Breast epithelium (tissue), 4 donors: ENCODE measurements around the gene SLC7A9. TPM values are rescaled to one million over a fixed set of nuclear protein-coding genes. Genes with fewer than 3 reads are reported as not detected.

ENCODE experiments used
- DNase-seq, 2 donors: peaks; one replicate each; pipeline ENCODE4 v3.0.0-alpha.2; 2019; ENCODE audit warnings: low spot score in 2 of 2
- H3K27ac ChIP-seq, 2 donors: fragments of 200-600 bp; sonication (generic) in 1 of 2; one replicate each; pipeline ENCODE4 v1.5.1; 2016 to 2019; ENCODE audit warnings: mild to moderate bottlenecking in 1 of 2
- H3K27me3 ChIP-seq, 2 donors: fragments of 200-600 bp; sonication (generic) in 1 of 2; one replicate each; pipeline versions ENCODE4 v1.5.1 to v1.6.0; 2017 to 2019; ENCODE audit warnings: control low read depth in 1 of 2, mild to moderate bottlenecking in 1 of 2
- H3K36me3 ChIP-seq: fragments of 200-600 bp; one replicate; pipeline ENCODE4 v1.5.1; 2019
- H3K4me1 ChIP-seq, 2 donors: fragments of 200-600 bp; sonication (generic); one replicate each; pipeline ENCODE4 v1.5.1; 2016 to 2019; ENCODE audit warnings: control low read depth in 1 of 2
- H3K4me3 ChIP-seq, 3 donors: fragments of 200-600 bp; sonication (generic); 1 replicate in 2 of 3; 2 replicates in 1 of 3; pipeline ENCODE4 v1.5.1; 2016 to 2019; ENCODE audit warnings: mild to moderate bottlenecking in 3 of 3, moderate library complexity in 2 of 3
- H3K9me3 ChIP-seq, 2 donors: fragments of 200-600 bp; sonication (generic) in 1 of 2; one replicate each; pipeline ENCODE4 v1.5.1; 2016 to 2019; ENCODE audit warnings: control low read depth in 1 of 2
- CTCF ChIP-seq, 3 donors: fragments of 450-650 bp; IDR thresholded peaks; one replicate each; pipeline ENCODE4 v1.5.1; 2016 to 2017; ENCODE audit warnings: antibody characterized with exemption in 3 of 3, mild to moderate bottlenecking in 3 of 3, moderate library complexity in 3 of 3
- POLR2A ChIP-seq: fragments of 450-650 bp; IDR thresholded peaks from one replicate; pipeline ENCODE4 v1.6.1; 2016; ENCODE audit warnings: antibody characterized with exemption, mild to moderate bottlenecking, moderate library complexity
- intact Hi-C: fragments of 100-400 bp; cut with DNase I; formaldehyde crosslinking; loops from one replicate; pipeline ENCODE4 v1.15.1; 2023; ENCODE audit warnings: low total_unique reads
- total RNA-seq, 3 donors: library from RNA; depleted of rRNA; stranded (reverse); fragments of >200 nt; gene quantifications; one replicate each; pipeline ENCODE4 v1.1.0, GENCODE V29; 2016

The SLC7A9 gene
- total RNA-seq, 3 donors from 2014 or later, result 0.29 to 0.48 (median 0.33) TPM

- H3K36me3 ChIP-seq, result no peaks in the 10 kb centered on the region
- no peaks in the 10 kb centered on the region for H3K4me1 ChIP-seq
- TF ChIP-seq POLR2A (no peak), CTCF (IDR thresholded peaks at IDR 0.05) (no peak)
- H3K9me3 ChIP-seq, result peaks cover 0 to 7% of the 10 kb centered on the region in 2 donors
- H3K27ac ChIP-seq, result no peak overlapping the region
- H3K4me3 ChIP-seq, result no peak overlapping the region
- intact Hi-C loops, result no loop called here
- H3K27me3 ChIP-seq, result no peaks in the 10 kb centered on the region
- no peak for DNase-seq
These were observed 88.3 kb downstream of the SLC7A9 start for GRCh38 chr19:32781280-32781679.

Other genes starting within 250 kb of the SLC7A9 start
- gene ANKRD27, start 194.6 kb downstream of the SLC7A9 start, total RNA-seq, result 10 to 100 TPM; 26.9 to 33.8 (median 30.4) TPM
- gene RGS9BP, start 193.9 kb downstream of the SLC7A9 start, total RNA-seq, result under 1 TPM; 0.32 to 0.44 (median 0.33) TPM
- gene NUDT19, start 177.9 kb downstream of the SLC7A9 start, total RNA-seq, result 1 to 10 TPM; 7.2 to 9.5 (median 8.0) TPM
- 1 to 10 TPM in 2 of 3 donors, not detected in 1; 2.0 to 2.3 TPM for gene TDRD12, start 150.0 kb downstream of the SLC7A9 start, total RNA-seq
- 10 to 100 TPM in 2 of 3 donors, 1 to 10 TPM in 1; 9.3 to 17.4 (median 16.7) TPM for gene CEP89, start 102.2 kb upstream of the SLC7A9 start, total RNA-seq
- 1 to 10 TPM in 2 of 3 donors, under 1 TPM in 1; 0.73 to 2.3 (median 1.8) TPM for gene FAAP24, start 102.5 kb upstream of the SLC7A9 start, total RNA-seq
- 10 to 100 TPM in 2 of 3 donors, 1 to 10 TPM in 1; 1.4 to 55.3 (median 35.4) TPM for gene RHPN2, start 195.1 kb upstream of the SLC7A9 start, total RNA-seq
- gene GPATCH1, start 211.4 kb upstream of the SLC7A9 start, total RNA-seq, result 10 to 100 TPM in 2 of 3 donors, 1 to 10 TPM in 1; 9.4 to 14.2 (median 12.5) TPM